Ishikawa (cell line): ENCODE results near the gene MYBPC2.

ENCODE experiments used
- EGR1 ChIP-seq: IDR thresholded peaks from 2 replicates; pipeline ENCODE4 v1.6.1; 2012
- EP300 ChIP-seq: IDR thresholded peaks from 2 replicates; pipeline ENCODE4 v1.6.1; 2012; ENCODE audit warnings: borderline replicate concordance
- FOXM1 ChIP-seq: IDR thresholded peaks from 2 replicates; pipeline ENCODE4 v1.6.1; 2012; ENCODE audit warnings: low read depth, borderline replicate concordance
- MAX ChIP-seq: IDR thresholded peaks from 2 replicates; pipeline ENCODE4 v1.6.1; 2012
- NFIC ChIP-seq: IDR thresholded peaks from 2 replicates; pipeline ENCODE4 v1.6.1; 2012
- RAD21 ChIP-seq: IDR thresholded peaks from 2 replicates; pipeline ENCODE4 v1.6.1; 2012; ENCODE audit warnings: low read depth
- REST ChIP-seq: IDR thresholded peaks from 2 replicates; pipeline ENCODE4 v1.6.1; 2012; ENCODE audit warnings: low read depth, mild to moderate bottlenecking
- TCF12 ChIP-seq: IDR thresholded peaks from 2 replicates; pipeline ENCODE4 v1.6.1; 2012; ENCODE audit warnings: low read depth
- YY1 ChIP-seq: IDR thresholded peaks from 2 replicates; pipeline ENCODE4 v1.6.1; 2012; ENCODE audit warnings: low read depth

DNA sequence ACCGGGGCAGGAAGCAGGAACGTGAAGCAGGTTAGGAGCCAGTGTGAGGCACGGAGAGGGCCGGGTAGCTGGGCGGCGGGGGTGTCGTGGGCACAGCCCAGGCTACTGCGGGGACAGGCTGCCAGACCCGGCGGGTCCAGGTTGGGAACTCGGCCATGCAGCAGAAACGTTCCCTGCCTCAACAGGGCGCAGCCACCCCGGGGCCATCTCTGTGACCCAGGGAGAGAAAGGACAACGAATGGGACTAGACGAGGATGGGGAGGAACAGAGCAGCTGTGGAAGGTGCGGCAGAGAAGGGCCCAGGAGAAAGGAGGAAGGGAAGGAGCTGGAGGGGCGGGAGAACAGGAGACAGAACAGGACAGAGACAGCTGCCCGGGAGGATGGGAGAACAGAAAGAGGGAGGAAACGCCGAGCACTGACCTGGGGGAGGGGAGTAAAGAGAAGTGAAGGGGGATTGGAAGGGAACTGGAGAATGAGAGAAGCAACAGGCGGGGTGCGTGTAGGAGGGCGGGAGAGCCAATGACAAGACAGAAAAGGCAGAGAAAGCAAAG lies 56.8 kb downstream of the MYBPC2 start:
- TF ChIP-seq EP300 (no peak), RAD21 (no peak), MAX (no peak), EGR1 (no peak), TCF12 (no peak), REST (no peak), YY1 (no peak), FOXM1 (no peak), NFIC (no peak)
